SJSA1 (cell line): Measurements from ENCODE around the gene CAMK2B. TPM values are rescaled to one million over a fixed set of nuclear protein-coding genes. Genes with fewer than 3 reads are reported as not detected.
"Not testable (repeated sequence)": the region's sequence is repeated elsewhere in the genome, so short reads cannot be mapped to it uniquely, and the experiment has no call there.

Experiments used
- DNase-seq, 2 experiments: peaks; one replicate each; pipeline ENCODE4 v3.0.0-alpha.2; 2015 to 2020; ENCODE audit warnings: low spot score in 2 of 2, low read depth in 1 of 2
- H3K27ac ChIP-seq: fragments of 250-450 bp; sonication (Bioruptor Pico); 2 replicates; pipeline ENCODE4 v1.5.1; 2020; ENCODE audit warnings: mild to moderate bottlenecking, moderate library complexity
- H3K27me3 ChIP-seq: fragments of 250-450 bp; sonication (Bioruptor Pico); replicated peaks from 2 replicates; pipeline ENCODE4 v1.5.1; 2020; ENCODE audit warnings: mild to moderate bottlenecking, moderate library complexity
- H3K36me3 ChIP-seq: fragments of 250-450 bp; sonication (Bioruptor Pico); 2 replicates; pipeline ENCODE4 v1.5.1; 2020; ENCODE audit warnings: mild to moderate bottlenecking
- H3K4me1 ChIP-seq: fragments of 250-450 bp; sonication (Bioruptor Pico); replicated peaks from 2 replicates; pipeline ENCODE4 v1.6.1; 2021; ENCODE audit warnings: mild to moderate bottlenecking
- H3K4me3 ChIP-seq: fragments of 250-450 bp; sonication (Bioruptor Pico); 2 replicates; pipeline ENCODE4 v1.5.1; 2020; ENCODE audit warnings: mild to moderate bottlenecking
- H3K9me3 ChIP-seq: fragments of 250-450 bp; sonication (Bioruptor Pico); replicated peaks from 2 replicates; pipeline ENCODE4 v1.5.1; 2020; ENCODE audit warnings: mild to moderate bottlenecking
- total RNA-seq: library from RNA; depleted of rRNA; stranded (reverse); fragments of >200 nt; shearing (Covaris generic); gene quantifications from 2 replicates; pipeline ENCODE4 v1.2.3, GENCODE V29; 2014

CAMK2B gene
- total RNA-seq, 1 experiment from 2014 or later = not detected

GRCh38 chr7:44215531-44215930, 109.9 kb downstream of the CAMK2B start:
- Histone ChIP-seq H3K4me3 (no peak overlapping the region), H3K4me1 (no peaks in the 10 kb centered on the region), H3K27me3 (no peaks in the 10 kb centered on the region), H3K36me3 (peaks cover 39% of the 10 kb centered on the region), H3K27ac (no peak overlapping the region), H3K9me3 (no peaks in the 10 kb centered on the region)
- DNase-seq = no peak

- no peaks in the 10 kb centered on the region for H3K27me3 ChIP-seq
- no peak for DNase-seq
- no peaks in the 10 kb centered on the region for H3K9me3 ChIP-seq
- H3K36me3 ChIP-seq = peaks cover 55% of the 10 kb centered on the region
- no peak overlapping the region for H3K27ac ChIP-seq
- H3K4me1 ChIP-seq = no peaks in the 10 kb centered on the region
- no peak overlapping the region for H3K4me3 ChIP-seq
Measured at GRCh38 chr7:44213877-44214388, 111.5 kb downstream of the CAMK2B start.

GRCh38 chr7:44213206-44213876, 112.1 kb downstream of the CAMK2B start:
- no peaks in the 10 kb centered on the region for H3K27me3 ChIP-seq
- no peak for DNase-seq
- H3K9me3 ChIP-seq = no peaks in the 10 kb centered on the region
- H3K27ac ChIP-seq = no peak overlapping the region
- peaks cover 61% of the 10 kb centered on the region for H3K36me3 ChIP-seq
- H3K4me3 ChIP-seq = no peak overlapping the region
- H3K4me1 ChIP-seq = no peaks in the 10 kb centered on the region

- H3K27ac ChIP-seq = no peak overlapping the region
- no peaks in the 10 kb centered on the region for H3K9me3 ChIP-seq
- no peak overlapping the region for H3K4me3 ChIP-seq
- peaks cover 68% of the 10 kb centered on the region for H3K36me3 ChIP-seq
- H3K27me3 ChIP-seq = no peaks in the 10 kb centered on the region
- DNase-seq = no peak
- H3K4me1 ChIP-seq = no peaks in the 10 kb centered on the region
Measured at GRCh38 chr7:44212581-44213184, 112.7 kb downstream of the CAMK2B start.

GRCh38 chr7:44212018-44212417, 113.4 kb downstream of the CAMK2B start:
- Histone ChIP-seq H3K36me3 (peaks cover 74% of the 10 kb centered on the region), H3K27me3 (no peaks in the 10 kb centered on the region), H3K9me3 (no peaks in the 10 kb centered on the region), H3K4me1 (no peaks in the 10 kb centered on the region), H3K27ac (no peak overlapping the region), H3K4me3 (no peak overlapping the region)
- no peak for DNase-seq

GRCh38 chr7:44211126-44211675, 114.2 kb downstream of the CAMK2B start:
- Histone ChIP-seq H3K4me3 (no peak overlapping the region), H3K4me1 (no peaks in the 10 kb centered on the region), H3K36me3 (peaks cover 83% of the 10 kb centered on the region), H3K9me3 (no peaks in the 10 kb centered on the region), H3K27ac (no peak overlapping the region), H3K27me3 (no peaks in the 10 kb centered on the region)
- no peak for DNase-seq

GRCh38 chr7:44210107-44210506, 115.3 kb downstream of the CAMK2B start:
- Histone ChIP-seq H3K4me3 (no peak overlapping the region), H3K36me3 (peaks cover 93% of the 10 kb centered on the region), H3K27ac (no peak overlapping the region), H3K4me1 (no peaks in the 10 kb centered on the region), H3K27me3 (no peaks in the 10 kb centered on the region), H3K9me3 (no peaks in the 10 kb centered on the region)
- no peak for DNase-seq

GRCh38 chr7:44208085-44208484, 117.3 kb downstream of the CAMK2B start:
- no peaks in the 10 kb centered on the region for H3K4me1 ChIP-seq
- no peaks in the 10 kb centered on the region for H3K27me3 ChIP-seq
- no peak overlapping the region for H3K27ac ChIP-seq
- no peak for DNase-seq
- peaks cover 91% of the 10 kb centered on the region for H3K36me3 ChIP-seq
- H3K4me3 ChIP-seq = no peak overlapping the region
- H3K9me3 ChIP-seq = no peaks in the 10 kb centered on the region

GRCh38 chr7:44206008-44206407, 119.4 kb downstream of the CAMK2B start:
- H3K36me3 ChIP-seq = peaks cover 84% of the 10 kb centered on the region
- H3K27ac ChIP-seq = no peak overlapping the region
- H3K4me1 ChIP-seq = 0 out of 2 replicates have a peak, but pooled peaks cover 5% of the 10 kb centered on the region
- no peak overlapping the region for H3K4me3 ChIP-seq
- H3K27me3 ChIP-seq = no peaks in the 10 kb centered on the region
- no peaks in the 10 kb centered on the region for H3K9me3 ChIP-seq
- no peak for DNase-seq

- H3K27me3 ChIP-seq = no peaks in the 10 kb centered on the region
- no peaks in the 10 kb centered on the region for H3K9me3 ChIP-seq
- H3K4me3 ChIP-seq = peak overlapping the region; percentile 92
- DNase-seq = no peak
- H3K36me3 ChIP-seq = peaks cover 44% of the 10 kb centered on the region
- H3K27ac ChIP-seq = no peak overlapping the region
- H3K4me1 ChIP-seq = 0 out of 2 replicates have a peak, but pooled peaks cover 5% of the 10 kb centered on the region
Measured at GRCh38 chr7:44201813-44202212, 123.6 kb downstream of the CAMK2B start.

GRCh38 chr7:44200699-44201461, 124.5 kb downstream of the CAMK2B start, which contains the start of gene YKT6:
TSS of gene YKT6 (plus strand) at chr7:44200978. CDS start at chr7:44201136, 158 bp downstream.
- Histone ChIP-seq H3K27ac (peak within 1 kb of the TSS; percentile 66; the same call in 1 of the 2 replicates), H3K4me3 (peak within 1 kb of the TSS; percentile 92), H3K27me3 (no peaks in the 10 kb centered on the region), H3K4me1 (0 out of 2 replicates have a peak, but pooled peaks cover 9% of the 10 kb centered on the region), H3K36me3 (peaks cover 35% of the 10 kb centered on the region), H3K9me3 (no peaks in the 10 kb centered on the region)
- DNase-seq = peak; percentile 84 to 95

- H3K27me3 ChIP-seq, DNase-seq, H3K4me3 ChIP-seq: not testable (repeated sequence)
Measured at GRCh38 chr7:44200163-44200562, 125.2 kb downstream of the CAMK2B start.

GRCh38 chr7:44197474-44197873, 127.9 kb downstream of the CAMK2B start:
- Histone ChIP-seq H3K4me3 (no peak overlapping the region), H3K27ac (no peak overlapping the region), H3K9me3 (no peaks in the 10 kb centered on the region), H3K4me1 (0 out of 2 replicates have a peak, but pooled peaks cover 7% of the 10 kb centered on the region), H3K36me3 (peaks cover 3% of the 10 kb centered on the region), H3K27me3 (no peaks in the 10 kb centered on the region)
- DNase-seq = no peak

More at GRCh38 chr7:44200163-44200562, 125.2 kb downstream of the CAMK2B start:
- peaks cover 28% of the 10 kb centered on the region for H3K36me3 ChIP-seq
- H3K9me3 ChIP-seq, H3K27ac ChIP-seq, H3K4me1 ChIP-seq: not testable (repeated sequence)
